ENCODE data around the gene AP1G1. TPM values are rescaled to one million over a fixed set of nuclear protein-coding genes. Genes with fewer than 3 reads are reported as not detected.

AP1G1 gene
- total RNA-seq, 1 experiment from 2014 or later: 63.8 TPM

DNA sequence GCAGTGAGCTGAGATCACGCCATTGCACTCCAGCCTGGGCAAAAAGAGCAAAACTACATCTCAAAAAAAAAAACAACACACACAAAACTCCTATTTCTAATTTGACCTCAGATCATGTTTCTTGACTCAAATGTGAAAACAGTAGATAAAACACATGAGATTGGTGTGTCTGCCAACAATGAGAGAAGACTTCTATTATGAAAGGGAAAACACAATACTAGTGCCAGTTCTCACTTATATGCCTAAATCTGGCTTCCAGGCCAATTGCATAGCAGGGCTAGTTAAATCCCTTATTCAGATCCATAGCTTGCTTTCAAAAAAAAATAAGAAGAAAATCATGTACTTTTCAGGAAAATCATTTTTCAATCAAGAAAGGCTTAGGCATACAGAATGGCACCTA, 39.4 kb downstream of the AP1G1 start:
- Histone ChIP-seq H3K36me3 (ENCODE audit: control insufficient read depth, insufficient read depth, low read length) (peaks cover 14% of the 10 kb centered on the region), H3K9me3 (ENCODE audit: control insufficient read depth, insufficient read depth, low read depth, low read length) (no peaks in the 10 kb centered on the region), H3K4me1 (ENCODE audit: control insufficient read depth, insufficient read depth, low read length) (no peaks in the 10 kb centered on the region; the same call in 1 of the 2 replicates), H3K27me3 (ENCODE audit: control insufficient read depth, insufficient read depth, low read length) (no peaks in the 10 kb centered on the region), H3K27ac (ENCODE audit: low read length) (no peak overlapping the region), H3K4me3 (ENCODE audit: low read depth in 2 of 2, low read length in 2 of 2) (no peak overlapping the region)
- TF ChIP-seq REST (IDR thresholded peaks at IDR 0.05; ENCODE audit: insufficient read depth in 1 of 2, low read depth in 2 of 2, low read length in 1 of 2) (no peak), SIN3A (IDR thresholded peaks at IDR 0.05; ENCODE audit: borderline replicate concordance, insufficient read depth, low read depth, low read length) (no peak), CTCF (IDR thresholded peaks at IDR 0.05) (no peak), POLR2AphosphoS5 (IDR thresholded peaks at IDR 0.05; ENCODE audit: low read depth, low read length) (no peak), TCF7L2 (IDR thresholded peaks at IDR 0.05; ENCODE audit: low read depth, low read length) (no peak)
- no TSS peak for BruUV-seq (replicated peaks)
- in situ Hi-C loops (cut with HindIII; ENCODE audit: low pct_unique_long_range_greater_than_20kb, low sequenced_read_pairs) (no loop called here), intact Hi-C loops (cut with micrococcal nuclease; ENCODE audit: unreplicated experiment) (no loop called here)
- no peak for DNase-seq (ENCODE audit: low read depth, low spot score)
- ChIA-PET POLR2A (interaction anchor here (0.6 kb wide), 1 partner anchor 131 kb away, joined by 4 read pairs; no protein-coding TSS in a partner anchor), CTCF (no interaction called here)
- no peak for ATAC-seq

DNA sequence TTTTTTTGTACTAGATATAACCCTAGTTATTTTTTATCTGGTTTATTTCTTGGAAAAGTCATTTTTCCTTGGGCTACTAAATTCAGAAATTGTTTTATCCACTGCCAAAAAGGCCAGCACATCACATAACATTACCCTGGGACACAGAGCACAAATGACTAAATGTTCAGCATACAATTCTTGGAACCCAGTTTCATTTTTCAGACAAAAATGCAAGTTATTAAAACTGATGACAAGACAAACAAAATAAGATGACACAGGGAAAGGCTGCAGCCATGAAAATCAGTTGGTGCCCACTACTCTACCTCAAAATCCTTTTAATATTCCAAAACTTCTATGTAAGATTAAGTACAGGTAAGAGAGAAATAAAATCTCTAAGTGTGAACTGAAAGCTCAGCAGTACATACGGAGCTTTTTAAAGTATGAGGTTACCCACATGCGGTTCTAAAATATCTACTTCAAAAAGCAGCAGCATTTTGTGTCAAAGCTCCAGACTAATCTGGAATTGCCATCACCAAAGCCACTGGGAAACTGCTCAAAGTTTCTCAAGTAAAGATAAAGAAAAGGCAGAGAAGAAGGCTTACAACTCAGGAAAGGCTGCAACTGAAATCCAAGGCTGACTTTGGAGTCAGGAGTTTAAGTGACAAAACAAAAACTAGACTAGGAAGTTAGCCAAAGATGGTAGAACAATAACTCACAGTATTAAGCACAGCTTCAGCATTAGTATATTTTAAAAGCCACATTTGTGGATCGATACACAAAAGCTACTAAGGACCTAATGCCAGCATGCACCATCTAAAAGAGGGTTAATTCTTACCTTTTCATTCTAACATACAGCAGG, 41.4 kb downstream of the AP1G1 start:
- H3K9me3 ChIP-seq (ENCODE audit: control insufficient read depth, insufficient read depth, low read depth, low read length): no peaks in the 10 kb centered on the region
- no peaks in the 10 kb centered on the region; the same call in 1 of the 2 replicates for H3K4me1 ChIP-seq (ENCODE audit: control insufficient read depth, insufficient read depth, low read length)
- no peak for TF ChIP-seq REST (IDR thresholded peaks at IDR 0.05; ENCODE audit: insufficient read depth in 1 of 2, low read depth in 2 of 2, low read length in 1 of 2)
- no peak for TF ChIP-seq POLR2AphosphoS5 (IDR thresholded peaks at IDR 0.05; ENCODE audit: low read depth, low read length)
- no peak for TF ChIP-seq SIN3A (IDR thresholded peaks at IDR 0.05; ENCODE audit: borderline replicate concordance, insufficient read depth, low read depth, low read length)
- no peak for TF ChIP-seq CTCF (IDR thresholded peaks at IDR 0.05)
- TF ChIP-seq TCF7L2 (IDR thresholded peaks at IDR 0.05; ENCODE audit: low read depth, low read length): no peak
- ChIA-PET POLR2A (interaction anchor here (0.7 kb wide), 1 partner anchor 142 kb away, joined by 7 read pairs; no protein-coding TSS in a partner anchor), CTCF (no interaction called here)
- DNase-seq (ENCODE audit: low read depth, low spot score) (no peak), ATAC-seq (no peak)
- peaks cover 9% of the 10 kb centered on the region for H3K36me3 ChIP-seq (ENCODE audit: control insufficient read depth, insufficient read depth, low read length)
- in situ Hi-C loops (cut with HindIII; ENCODE audit: low pct_unique_long_range_greater_than_20kb, low sequenced_read_pairs) (no loop called here), intact Hi-C loops (cut with micrococcal nuclease; ENCODE audit: unreplicated experiment) (no loop called here)
- H3K4me3 ChIP-seq (ENCODE audit: low read depth in 2 of 2, low read length in 2 of 2): no peak overlapping the region
- H3K27me3 ChIP-seq (ENCODE audit: control insufficient read depth, insufficient read depth, low read length): no peaks in the 10 kb centered on the region
- H3K27ac ChIP-seq (ENCODE audit: low read length): peak overlapping the region; percentile 17; the same call in 1 of the 2 replicates
- no TSS peak for BruUV-seq (replicated peaks)
